C4-2B (cell line): ENCODE data around the gene GALM.

Source experiments
- ZFX ChIP-seq: fragments of 450-650 bp; IDR thresholded peaks from 2 replicates; pipeline ENCODE4 v1.6.1; 2017
- TF ChIP-seq, protein P1 (sequence below): fragments of 450-650 bp; conservative IDR thresholded peaks from 2 replicates; pipeline ENCODE4 v1.5.1; 2017; ENCODE audit warnings: mild to moderate bottlenecking

DNA sequence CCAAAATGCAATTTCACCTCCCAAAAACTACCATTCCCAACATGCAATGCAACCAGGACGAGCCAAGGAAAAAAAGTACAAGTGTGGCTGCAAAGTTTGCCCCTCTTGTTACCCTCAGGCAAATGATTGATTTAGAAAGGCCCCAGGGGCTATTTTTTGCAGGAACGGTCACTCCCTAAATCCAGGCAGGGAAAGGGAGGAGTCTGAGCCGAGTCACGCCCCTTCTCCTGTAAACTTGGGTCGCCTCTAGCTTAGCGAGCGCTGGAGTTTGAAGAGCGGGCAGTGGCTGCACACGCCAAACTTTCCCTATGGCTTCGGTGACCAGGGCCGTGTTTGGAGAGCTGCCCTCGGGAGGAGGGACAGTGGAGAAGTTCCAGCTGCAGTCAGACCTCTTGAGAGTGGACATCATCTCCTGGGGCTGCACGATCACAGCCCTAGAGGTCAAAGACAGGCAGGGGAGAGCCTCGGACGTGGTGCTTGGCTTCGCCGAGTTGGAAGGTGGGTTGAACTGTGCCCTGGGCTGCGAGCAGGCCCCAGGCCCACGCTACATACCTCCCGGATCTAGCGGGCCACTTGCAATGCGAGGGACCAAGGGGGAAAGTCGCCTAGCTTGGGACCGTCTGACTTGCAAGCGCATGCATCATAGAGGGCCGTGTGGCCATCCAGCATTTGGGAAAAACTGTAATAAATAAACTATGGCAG, at the start of gene GALM:
- TF ChIP-seq, protein P1, sequence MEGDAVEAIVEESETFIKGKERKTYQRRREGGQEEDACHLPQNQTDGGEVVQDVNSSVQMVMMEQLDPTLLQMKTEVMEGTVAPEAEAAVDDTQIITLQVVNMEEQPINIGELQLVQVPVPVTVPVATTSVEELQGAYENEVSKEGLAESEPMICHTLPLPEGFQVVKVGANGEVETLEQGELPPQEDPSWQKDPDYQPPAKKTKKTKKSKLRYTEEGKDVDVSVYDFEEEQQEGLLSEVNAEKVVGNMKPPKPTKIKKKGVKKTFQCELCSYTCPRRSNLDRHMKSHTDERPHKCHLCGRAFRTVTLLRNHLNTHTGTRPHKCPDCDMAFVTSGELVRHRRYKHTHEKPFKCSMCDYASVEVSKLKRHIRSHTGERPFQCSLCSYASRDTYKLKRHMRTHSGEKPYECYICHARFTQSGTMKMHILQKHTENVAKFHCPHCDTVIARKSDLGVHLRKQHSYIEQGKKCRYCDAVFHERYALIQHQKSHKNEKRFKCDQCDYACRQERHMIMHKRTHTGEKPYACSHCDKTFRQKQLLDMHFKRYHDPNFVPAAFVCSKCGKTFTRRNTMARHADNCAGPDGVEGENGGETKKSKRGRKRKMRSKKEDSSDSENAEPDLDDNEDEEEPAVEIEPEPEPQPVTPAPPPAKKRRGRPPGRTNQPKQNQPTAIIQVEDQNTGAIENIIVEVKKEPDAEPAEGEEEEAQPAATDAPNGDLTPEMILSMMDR, result no peak
- TF ChIP-seq ZFX, result no peak
